Left lung (tissue), 10 donors: ENCODE measurements around the gene ADIG. TPM values are rescaled to one million over a fixed set of nuclear protein-coding genes. Genes with fewer than 3 reads are reported as not detected.
A peak's percentile ranks its signal among the peaks of the same experiment; 100 is the strongest.

ENCODE experiments used
- ATAC-seq: fragments of 200-7000 bp; cut with Tn5 transposase; one replicate; pipeline ENCODE4 v1.9.1; 2020; ENCODE audit warnings: moderate library complexity
- DNase-seq, 4 donors: peaks; one replicate each; pipeline ENCODE4 v3.0.0-alpha.2; 2013 to 2020
- H3K27ac ChIP-seq, 2 donors: fragments of 200-600 bp; sonication (generic) in 1 of 2; one replicate each; pipeline versions ENCODE4 v1.5.0 to v1.8.0; 2020 to 2021
- H3K27me3 ChIP-seq, 2 donors: fragments of 200-600 bp; sonication (generic) in 1 of 2; one replicate each; pipeline versions ENCODE4 v1.5.0 to v1.8.0; 2020 to 2021
- H3K36me3 ChIP-seq, 2 donors: fragments of 200-600 bp; sonication (generic) in 1 of 2; one replicate each; pipeline versions ENCODE4 v1.5.0 to v1.8.0; 2020 to 2021
- H3K4me1 ChIP-seq, 2 donors: fragments of 200-600 bp; one replicate each; pipeline ENCODE4 v1.8.0; 2021
- H3K4me3 ChIP-seq, 2 donors: fragments of 200-600 bp; sonication (generic) in 1 of 2; one replicate each; pipeline versions ENCODE4 v1.5.0 to v1.8.0; 2020 to 2021; ENCODE audit warnings: mild to moderate bottlenecking in 1 of 2
- H3K9me3 ChIP-seq, 2 donors: fragments of 200-600 bp; sonication (generic) in 1 of 2; one replicate each; pipeline versions ENCODE4 v1.5.0 to v1.8.0; 2020 to 2021
- intact Hi-C, 2 donors: fragments of 100-400 bp; cut with DNase I; formaldehyde crosslinking; loops; one replicate each; pipeline versions ENCODE4 v1.11.2 to v1.14.2; 2022
- polyA plus RNA-seq, 6 donors: library from polyadenylated mRNA; unstranded; fragments of 120-200 nt; gene quantifications; one replicate each; pipeline ENCODE4 v1.2.1, GENCODE V29; 2013; ENCODE audit not compliant: insufficient read length in 6 of 6
- total RNA-seq, 2 donors: library from RNA; stranded (reverse); fragmentation: NEBNext Ultra II Directional; extraction: Animal tissue kit (Norgen Biotek cat#: 25700); gene quantifications; one replicate each; pipeline ENCODE4 v1.2.1, GENCODE V29; 2021
- TF ChIP-seq, protein P1 (sequence below), 2 donors: fragments of 200-600 bp; sonication (generic) in 1 of 2; IDR thresholded peaks; one replicate each; pipeline versions ENCODE4 v1.5.0 to v1.8.0; 2021; ENCODE audit warnings: antibody characterized with exemption in 2 of 2
- donor health status: DM: no; HTN: yes; CAD: no.
- donor health status: DM: no; HTN: no; CAD: no.

Gene ADIG
- total and polyA plus RNA-seq, 8 donors, result not detected

DNA sequence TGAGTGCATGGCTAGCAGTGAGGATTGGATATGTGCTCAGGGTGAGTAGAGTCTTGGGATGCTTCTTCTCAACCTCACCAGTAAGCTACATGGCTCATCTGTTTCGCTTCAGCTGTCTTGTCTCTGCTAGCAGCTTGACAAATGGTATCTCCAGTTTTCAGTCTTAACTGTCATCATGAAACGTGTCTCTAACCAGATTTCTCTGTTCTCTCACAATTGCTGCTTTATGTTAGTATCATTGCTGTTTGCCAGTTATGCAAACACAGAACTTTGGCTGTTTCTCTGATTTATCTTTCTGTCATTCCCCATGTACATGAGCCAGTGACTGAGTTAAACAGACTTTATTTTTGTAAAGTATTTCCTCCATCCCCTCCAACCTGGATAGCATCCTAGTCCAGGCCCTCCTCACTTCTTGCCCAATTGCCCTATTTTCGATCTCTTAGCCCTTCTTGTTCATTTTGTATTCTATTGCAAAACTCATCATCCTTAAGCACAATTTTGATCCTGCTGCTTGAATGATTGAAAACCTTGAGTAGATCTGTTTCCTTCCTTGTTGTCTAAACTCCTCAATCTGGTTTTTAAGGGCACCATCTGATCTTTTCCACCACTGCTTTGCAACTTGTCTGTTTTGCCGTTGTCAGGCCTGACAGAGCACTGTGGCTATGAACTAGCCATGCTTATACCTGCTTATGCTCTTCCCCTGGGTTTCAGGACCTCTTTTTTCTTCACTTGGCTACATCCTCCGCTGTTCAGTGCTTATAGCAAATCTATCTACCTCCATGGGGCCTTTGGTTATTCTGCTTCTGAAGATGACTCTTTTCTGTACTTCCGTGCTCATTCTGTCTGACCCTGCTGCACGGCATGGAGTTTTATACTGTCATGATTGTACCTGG is 37.7 kb upstream of the ADIG start:
- ATAC-seq, result peak; percentile 39
- H3K27me3 ChIP-seq, result no peaks in the 10 kb centered on the region
- intact Hi-C loops, result no loop called here

DNA sequence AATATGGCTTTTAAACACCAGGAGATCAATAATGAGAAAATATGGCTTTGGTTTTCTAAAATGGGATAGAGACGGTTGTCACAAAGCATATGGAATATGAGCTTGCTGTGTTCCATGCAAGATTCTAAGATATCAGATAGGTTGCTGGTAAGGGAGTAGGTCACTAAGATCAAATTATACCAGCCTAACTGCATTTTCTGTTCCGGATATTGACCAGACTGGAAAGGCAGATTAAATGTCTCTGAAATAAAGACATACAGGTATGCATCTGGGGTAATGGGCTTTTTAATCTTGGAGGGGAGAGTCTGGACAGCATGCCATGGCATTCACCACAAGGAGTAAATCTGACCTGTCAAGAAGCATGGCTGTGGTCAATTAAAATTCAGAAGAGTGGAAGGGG is 35.2 kb upstream of the ADIG start:
- Histone ChIP-seq H3K36me3 (peaks cover 0 to 100% of the 10 kb centered on the region in 2 donors), H3K27me3 (no peaks in the 10 kb centered on the region), H3K9me3 (no peaks in the 10 kb centered on the region), H3K27ac (no peak overlapping the region), H3K4me1 (no peaks in the 10 kb centered on the region), H3K4me3 (no peak overlapping the region)
- no peak for DNase-seq
- intact Hi-C loops, result no loop called here
- ATAC-seq, result no peak
- TF ChIP-seq, protein P1, sequence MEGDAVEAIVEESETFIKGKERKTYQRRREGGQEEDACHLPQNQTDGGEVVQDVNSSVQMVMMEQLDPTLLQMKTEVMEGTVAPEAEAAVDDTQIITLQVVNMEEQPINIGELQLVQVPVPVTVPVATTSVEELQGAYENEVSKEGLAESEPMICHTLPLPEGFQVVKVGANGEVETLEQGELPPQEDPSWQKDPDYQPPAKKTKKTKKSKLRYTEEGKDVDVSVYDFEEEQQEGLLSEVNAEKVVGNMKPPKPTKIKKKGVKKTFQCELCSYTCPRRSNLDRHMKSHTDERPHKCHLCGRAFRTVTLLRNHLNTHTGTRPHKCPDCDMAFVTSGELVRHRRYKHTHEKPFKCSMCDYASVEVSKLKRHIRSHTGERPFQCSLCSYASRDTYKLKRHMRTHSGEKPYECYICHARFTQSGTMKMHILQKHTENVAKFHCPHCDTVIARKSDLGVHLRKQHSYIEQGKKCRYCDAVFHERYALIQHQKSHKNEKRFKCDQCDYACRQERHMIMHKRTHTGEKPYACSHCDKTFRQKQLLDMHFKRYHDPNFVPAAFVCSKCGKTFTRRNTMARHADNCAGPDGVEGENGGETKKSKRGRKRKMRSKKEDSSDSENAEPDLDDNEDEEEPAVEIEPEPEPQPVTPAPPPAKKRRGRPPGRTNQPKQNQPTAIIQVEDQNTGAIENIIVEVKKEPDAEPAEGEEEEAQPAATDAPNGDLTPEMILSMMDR (IDR thresholded peaks at IDR 0.05), result no peak

More for the DNA sequence above, 37.7 kb upstream of the ADIG start:
- Histone ChIP-seq H3K4me3 (no peak overlapping the region), H3K27ac (no peak overlapping the region), H3K36me3 (peaks cover 0 to 100% of the 10 kb centered on the region in 2 donors), H3K4me1 (no peaks in the 10 kb centered on the region), H3K9me3 (no peaks in the 10 kb centered on the region)
- DNase-seq, result peak in 2 of 4 donors; percentile 3 to 16
- TF ChIP-seq, protein P1 (IDR thresholded peaks at IDR 0.05), result no peak

DNA sequence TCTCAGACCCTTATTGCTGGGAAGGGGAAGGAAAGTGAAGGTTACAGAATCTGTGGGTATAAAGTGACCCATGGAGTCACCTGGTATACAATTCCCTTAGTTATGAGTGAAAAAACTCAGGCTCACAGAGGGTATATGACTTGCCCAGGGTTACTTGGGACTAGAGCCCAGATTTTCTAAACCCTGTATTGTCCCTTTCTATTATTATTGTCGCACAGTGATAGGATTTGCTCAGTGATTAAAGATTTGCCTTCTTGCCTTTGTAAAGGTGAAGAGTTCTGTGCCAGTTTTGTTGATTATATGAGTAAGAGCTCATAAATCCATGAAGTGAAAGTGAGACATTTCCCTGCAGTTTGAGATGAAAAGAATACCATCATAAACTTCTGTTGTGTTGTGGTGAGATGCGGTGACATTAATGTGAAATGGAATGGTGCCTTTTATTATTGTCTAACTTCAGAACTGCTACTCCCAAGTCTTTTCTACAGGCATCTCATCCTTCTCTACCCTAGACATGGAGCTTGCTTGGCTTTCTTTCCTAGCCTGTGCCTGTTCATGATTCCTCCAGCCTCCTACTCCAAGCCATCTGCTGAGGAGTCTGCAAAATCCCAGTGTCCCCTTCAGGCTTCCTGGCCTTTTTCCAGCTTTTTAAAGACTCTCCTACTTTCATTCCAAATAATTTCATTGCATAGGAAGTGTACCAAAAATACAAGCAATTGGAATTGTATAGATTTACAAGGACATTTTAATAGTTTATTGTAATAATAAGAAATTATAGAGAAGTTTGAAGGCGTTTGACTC is 33.5 kb upstream of the ADIG start:
- TF ChIP-seq, protein P1 (IDR thresholded peaks at IDR 0.05), result no peak
- Histone ChIP-seq H3K36me3 (peaks cover 0 to 100% of the 10 kb centered on the region in 2 donors), H3K27me3 (no peaks in the 10 kb centered on the region), H3K4me1 (no peaks in the 10 kb centered on the region), H3K4me3 (no peak overlapping the region), H3K9me3 (no peaks in the 10 kb centered on the region), H3K27ac (no peak overlapping the region)
- DNase-seq (no peak), ATAC-seq (no peak)
- intact Hi-C loops, result no loop called here

DNA sequence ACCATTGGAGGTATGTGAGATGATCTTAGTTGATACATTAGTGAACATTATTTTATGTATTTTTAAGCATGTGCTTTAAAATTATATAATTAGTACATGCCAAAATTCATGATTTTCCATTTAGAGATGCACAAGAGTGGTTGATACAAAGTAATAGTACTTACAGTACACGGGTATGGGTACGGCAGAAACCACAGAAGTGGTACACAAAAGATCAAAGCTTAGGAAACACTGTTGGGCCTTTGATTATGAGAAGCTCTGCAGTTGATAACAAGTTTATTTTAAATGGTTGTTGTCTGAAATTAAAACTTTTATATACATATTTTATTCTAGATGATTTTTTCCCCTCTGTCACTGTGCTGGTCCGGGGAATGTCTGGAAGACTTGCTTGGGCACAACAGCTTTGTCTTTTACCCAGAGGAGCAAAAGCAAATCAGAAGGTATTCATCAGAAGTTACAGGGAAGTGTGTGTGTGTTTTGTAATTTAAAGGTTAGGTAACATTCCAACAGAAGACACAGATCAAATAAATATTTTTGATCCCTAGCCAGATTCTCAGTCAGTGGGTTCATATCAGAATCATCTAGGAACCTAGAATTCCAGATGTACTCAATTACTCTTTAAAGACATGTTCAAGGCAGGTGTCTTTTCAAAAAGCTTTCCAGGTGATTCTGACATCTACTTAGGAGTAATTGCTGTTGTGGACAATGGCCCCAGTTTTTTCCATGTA is 32.5 kb upstream of the ADIG start:
- intact Hi-C loops, result no loop called here
- Histone ChIP-seq H3K27me3 (no peaks in the 10 kb centered on the region), H3K4me3 (no peak overlapping the region), H3K9me3 (no peaks in the 10 kb centered on the region), H3K4me1 (no peaks in the 10 kb centered on the region), H3K36me3 (peaks cover 0 to 100% of the 10 kb centered on the region in 2 donors), H3K27ac (no peak overlapping the region)
- TF ChIP-seq, protein P1 (IDR thresholded peaks at IDR 0.05), result no peak
- ATAC-seq (no peak), DNase-seq (no peak)
